SH-SY5Y (cell line): ENCODE measurements around the gene KRTAP10-5.

ENCODE experiments used
- GATA2 ChIP-seq: IDR thresholded peaks from 2 replicates; pipeline ENCODE4 v1.6.1; 2011; ENCODE audit warnings: mild to moderate bottlenecking, low read depth, low read length
- GATA3 ChIP-seq: IDR thresholded peaks from 2 replicates; pipeline ENCODE4 v1.6.1; 2011; ENCODE audit warnings: low read depth, mild to moderate bottlenecking, low read length, moderate library complexity

- no peak for TF ChIP-seq GATA2
- no peak for TF ChIP-seq GATA3
Observed at GRCh38 chr21:44602463-44602850, 22.1 kb upstream of the KRTAP10-5 start.
